HG03520 (cell line): Measurements from ENCODE around the gene ZSCAN2.

Experiments
- ATAC-seq: cut with Tn5 transposase; IDR thresholded peaks from one replicate; pipeline ENCODE4 v1.9.1; 2021; ENCODE audit warnings: mild to moderate bottlenecking, moderate library complexity; ENCODE audit not compliant: unreplicated experiment

Gene ZSCAN2

GRCh38 chr15:84668221-84668982, 67.6 kb downstream of the ZSCAN2 start:
- no peak for ATAC-seq

DNA sequence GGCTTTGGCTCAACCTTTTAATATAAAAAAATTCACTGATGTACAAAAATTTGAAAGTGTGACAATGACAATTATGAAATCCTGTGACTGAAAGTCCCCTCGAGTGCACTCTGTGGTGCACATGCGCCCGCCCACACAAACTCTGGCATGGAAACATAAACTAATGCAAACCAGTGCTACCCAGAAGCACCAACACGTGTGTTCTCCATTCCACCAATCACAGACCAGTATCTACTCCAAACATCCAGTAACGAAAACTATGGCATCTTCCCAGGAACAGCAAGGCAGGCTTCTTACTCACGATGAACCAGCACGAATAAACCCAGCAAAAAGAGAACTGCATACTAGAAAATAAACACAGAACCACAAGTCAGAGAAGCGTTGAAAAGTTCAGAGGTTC, 68.9 kb downstream of the ZSCAN2 start:
- no peak for ATAC-seq

GRCh38 chr15:84671211-84671610, 70.4 kb downstream of the ZSCAN2 start:
- no peak for ATAC-seq
